H9 (cell line): Measurements from ENCODE around the gene CDH13. TPM values are rescaled to one million over a fixed set of nuclear protein-coding genes. Genes with fewer than 3 reads are reported as not detected.

Experiments
- DNase-seq: peaks from one replicate; pipeline ENCODE4 v3.0.0-alpha.2; 2017
- H2AFZ ChIP-seq: one replicate; pipeline ENCODE4 v1.6.1; 2013; ENCODE audit warnings: mild to moderate bottlenecking, low read length, control low read depth, moderate library complexity
- H2AK5ac ChIP-seq: 2 replicates; pipeline ENCODE4 v1.6.1; 2013; ENCODE audit warnings: low read length, control low read depth, mixed read lengths; ENCODE audit not compliant: insufficient read length
- H2BK120ac ChIP-seq: one replicate; pipeline ENCODE4 v1.6.1; 2013; ENCODE audit warnings: low read depth, mild to moderate bottlenecking, low read length, control low read depth, inconsistent platforms; ENCODE audit not compliant: poor library complexity, severe bottlenecking
- H2BK12ac ChIP-seq: 2 replicates; pipeline ENCODE4 v1.6.1; 2013; ENCODE audit warnings: low read length, control low read depth, mixed read lengths, low read depth; ENCODE audit not compliant: insufficient read length
- H2BK15ac ChIP-seq: 2 replicates; pipeline ENCODE4 v1.6.1; 2013; ENCODE audit warnings: low read depth, low read length, control low read depth
- H2BK20ac ChIP-seq: one replicate; pipeline ENCODE4 v1.6.1; 2013; ENCODE audit warnings: low read depth, mild to moderate bottlenecking, low read length, control low read depth, inconsistent platforms; ENCODE audit not compliant: poor library complexity, severe bottlenecking
- H2BK5ac ChIP-seq: 2 replicates; pipeline ENCODE4 v1.6.1; 2013; ENCODE audit warnings: low read length, control low read depth, mixed read lengths; ENCODE audit not compliant: insufficient read length
- H3K14ac ChIP-seq: 2 replicates; pipeline ENCODE4 v1.6.1; 2013; ENCODE audit warnings: low read length, control low read depth; ENCODE audit not compliant: insufficient read depth
- H3K18ac ChIP-seq: 2 replicates; pipeline ENCODE4 v1.6.1; 2013; ENCODE audit warnings: low read depth, mild to moderate bottlenecking, mixed read lengths, low read length, control low read depth; ENCODE audit not compliant: insufficient read length
- H3K23ac ChIP-seq: 2 replicates; pipeline ENCODE4 v1.6.1; 2013; ENCODE audit warnings: low read length, control low read depth, mixed read lengths, low read depth; ENCODE audit not compliant: insufficient read length
- H3K23me2 ChIP-seq: 2 replicates; pipeline ENCODE4 v1.6.1; 2013; ENCODE audit warnings: low read depth, mild to moderate bottlenecking, mixed read lengths, low read length, control low read depth; ENCODE audit not compliant: insufficient read length, poor library complexity, severe bottlenecking
- H3K27ac ChIP-seq: 2 replicates; pipeline ENCODE4 v1.5.1; 2013; ENCODE audit warnings: low read length, control low read depth, mixed read lengths, low read depth; ENCODE audit not compliant: insufficient read length
- H3K27me3 ChIP-seq: 2 replicates; pipeline ENCODE4 v1.6.1; 2013; ENCODE audit warnings: low read length, control low read depth, inconsistent platforms; ENCODE audit not compliant: insufficient read depth
- H3K4ac ChIP-seq: 2 replicates; pipeline ENCODE4 v1.6.1; 2013; ENCODE audit warnings: low read depth, mild to moderate bottlenecking, control low read depth, inconsistent platforms, low read length, moderate library complexity
- H3K4me1 ChIP-seq: 2 replicates; pipeline ENCODE4 v1.6.1; 2013; ENCODE audit warnings: low read length, control low read depth, inconsistent platforms; ENCODE audit not compliant: insufficient read depth
- H3K4me2 ChIP-seq: 2 replicates; pipeline ENCODE4 v1.6.1; 2013; ENCODE audit warnings: low read length, control low read depth, mixed read lengths; ENCODE audit not compliant: insufficient read length, insufficient read depth
- H3K56ac ChIP-seq: 2 replicates; pipeline ENCODE4 v1.6.1; 2013; ENCODE audit warnings: low read depth, mild to moderate bottlenecking, mixed read lengths, low read length, control low read depth; ENCODE audit not compliant: insufficient read length
- H3K79me1 ChIP-seq: 2 replicates; pipeline ENCODE4 v1.6.1; 2013; ENCODE audit warnings: low read depth, mild to moderate bottlenecking, moderate library complexity, low read length, control low read depth, inconsistent platforms; ENCODE audit not compliant: insufficient read depth, poor library complexity, severe bottlenecking
- H3K79me2 ChIP-seq: 2 replicates; pipeline ENCODE4 v1.6.1; 2013; ENCODE audit warnings: low read length, control low read depth, inconsistent platforms; ENCODE audit not compliant: insufficient read depth
- H3K9ac ChIP-seq: 2 replicates; pipeline ENCODE4 v1.6.1; 2013; ENCODE audit warnings: low read length, control low read depth, mixed read lengths; ENCODE audit not compliant: insufficient read length; ENCODE audit errors: extremely low read depth
- H3K9me3 ChIP-seq: one replicate; pipeline ENCODE4 v1.6.1; 2013; ENCODE audit warnings: low read depth, low read length, inconsistent platforms; ENCODE audit not compliant: control insufficient read depth
- H3T11ph ChIP-seq: one replicate; pipeline ENCODE4 v1.6.1; 2013; ENCODE audit warnings: mild to moderate bottlenecking, low read length, control low read depth, inconsistent platforms
- H4K20me1 ChIP-seq: one replicate; pipeline ENCODE4 v1.6.1; 2013; ENCODE audit not compliant: control insufficient read depth, insufficient read length, insufficient read depth
- H4K5ac ChIP-seq: 2 replicates; pipeline ENCODE4 v1.6.1; 2013; ENCODE audit warnings: low read depth, mild to moderate bottlenecking, mixed read lengths, low read length, control low read depth; ENCODE audit not compliant: insufficient read length
- H4K8ac ChIP-seq: replicated peaks from 2 replicates; pipeline ENCODE4 v1.6.1; 2013; ENCODE audit warnings: low read length, control low read depth, mixed read lengths, low read depth; ENCODE audit not compliant: insufficient read length
- H4K91ac ChIP-seq: 2 replicates; pipeline ENCODE4 v1.6.1; 2013; ENCODE audit warnings: low read depth, mild to moderate bottlenecking, moderate library complexity, mixed read lengths, low read length, control low read depth; ENCODE audit not compliant: insufficient read length
- H3K27ac Mint-ChIP-seq, 3 experiments: 2 replicates in 2 of 3; 3 replicates in 1 of 3; pipeline ENCODE4 v1.8.0; 2020 to 2021; ENCODE audit warnings: mixed read lengths in 3 of 3, mild to moderate bottlenecking in 1 of 3, moderate library complexity in 1 of 3
- H3K27me3 Mint-ChIP-seq: 2 replicates; pipeline ENCODE4 v1.8.0; 2021; ENCODE audit warnings: low read depth, mild to moderate bottlenecking, moderate library complexity, mixed read lengths
- H3K36me3 Mint-ChIP-seq, 3 experiments: 2 replicates in 2 of 3; 3 replicates in 1 of 3; pipeline ENCODE4 v1.8.0; 2020 to 2021; ENCODE audit warnings: low read depth in 3 of 3, mixed read lengths in 3 of 3; ENCODE audit not compliant: insufficient read depth in 1 of 3
- H3K4me1 Mint-ChIP-seq, 2 experiments: 2 replicates each; pipeline ENCODE4 v1.8.0; 2020; ENCODE audit warnings: mixed read lengths in 2 of 2
- H3K4me3 Mint-ChIP-seq, 2 experiments: 2 replicates in 1 of 2; 3 replicates in 1 of 2; pipeline ENCODE4 v1.8.0; 2020 to 2021; ENCODE audit warnings: mild to moderate bottlenecking in 2 of 2, mixed read lengths in 2 of 2, moderate library complexity in 1 of 2
- H3K9me3 Mint-ChIP-seq, 2 experiments: 2 replicates in 1 of 2; 3 replicates in 1 of 2; pipeline ENCODE4 v1.8.0; 2020; ENCODE audit warnings: mild to moderate bottlenecking in 2 of 2, mixed read lengths in 2 of 2, moderate library complexity in 1 of 2
- WGBS: extraction: QIAGEN DNeasy Blood & Tissue Kit; methylation state at CpG from one replicate; pipeline ENCODE4 v1.1.7; 2013; ENCODE audit warnings: missing lambda C conversion rate, low lambda C conversion rate, mixed read lengths; ENCODE audit not compliant: insufficient read length; ENCODE audit errors: extremely low coverage; 5-methylcytosine and 5-hydroxymethylcytosine counted together
- total RNA-seq: library from RNA; stranded (reverse); gene quantifications from 2 replicates; pipeline ENCODE4 v1.2.1, GENCODE V29; 2021
- TF ChIP-seq, protein P1 (sequence below): fragments of 200-600 bp; sonication (generic); conservative IDR thresholded peaks from 3 replicates; pipeline ENCODE4 v1.8.0; 2021; ENCODE audit warnings: antibody characterized with exemption, mild to moderate bottlenecking

The CDH13 gene
- total RNA-seq, 1 experiment from 2014 or later = 1.5 TPM

DNA sequence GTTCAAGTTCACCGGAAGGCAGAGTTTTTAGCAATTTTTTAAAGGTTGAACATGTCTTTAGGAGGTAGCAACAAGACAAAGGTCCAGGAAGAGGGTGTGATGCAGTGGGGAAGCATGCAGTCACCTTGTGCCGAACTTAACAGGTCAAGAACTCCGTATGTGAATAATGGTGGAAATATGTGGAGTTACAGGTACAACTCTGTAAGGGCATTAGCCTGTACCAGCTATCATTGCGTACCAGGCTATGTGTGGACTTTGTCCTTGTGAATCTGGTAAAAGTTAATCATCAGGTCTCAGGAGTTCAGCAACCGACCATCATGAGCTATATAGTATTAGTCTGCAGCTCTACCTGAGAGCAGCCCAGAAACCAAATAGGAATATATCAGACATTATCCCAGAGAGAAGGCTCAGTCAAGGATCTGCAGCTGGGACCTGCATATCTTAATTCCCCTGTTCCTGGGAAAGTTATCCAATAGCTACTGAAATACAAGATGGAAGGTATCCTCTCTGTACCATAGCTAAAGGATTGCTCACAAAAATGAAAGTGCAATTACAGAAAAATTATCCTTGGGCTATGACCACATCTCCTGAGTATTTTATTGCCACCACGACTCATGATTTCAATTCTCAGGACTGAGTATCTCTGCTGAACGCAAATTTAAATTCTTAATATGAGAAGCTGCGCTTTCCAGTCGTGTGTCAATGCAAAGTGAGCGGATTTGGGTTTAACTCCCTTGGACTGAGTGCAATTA lies 469.3 kb downstream of the CDH13 start:
- H3T11ph ChIP-seq = no peak overlapping the region
- no peak overlapping the region for H2AFZ ChIP-seq
- no peak overlapping the region for H2BK15ac ChIP-seq
- H3K23ac ChIP-seq = no peak overlapping the region
- H2BK5ac ChIP-seq = no peak overlapping the region
- no peaks in the 10 kb centered on the region for H3K9me3 ChIP-seq
- no CpG with 5 or more reads among the region's 10 CpGs for WGBS
- H2BK20ac ChIP-seq = no peak overlapping the region
- H3K27me3 Mint-ChIP-seq = peaks cover under 1% of the 10 kb centered on the region; the same call in 1 of the 2 replicates
- H3K27me3 ChIP-seq = no peaks in the 10 kb centered on the region
- H3K9ac ChIP-seq = no peak overlapping the region
- H3K23me2 ChIP-seq = no peaks in the 10 kb centered on the region
- no peaks in the 10 kb centered on the region for H3K79me1 ChIP-seq
- H3K27ac Mint-ChIP-seq = no peak overlapping the region
- peaks cover 12 to 13% of the 10 kb centered on the region in 2 experiments for H3K9me3 Mint-ChIP-seq
- H3K4me2 ChIP-seq = no peak overlapping the region
- no peak overlapping the region for H4K91ac ChIP-seq
- H3K14ac ChIP-seq = no peak overlapping the region
- no peak overlapping the region for H2BK120ac ChIP-seq
- H3K4me1 ChIP-seq = no peaks in the 10 kb centered on the region
- TF ChIP-seq, protein P1, sequence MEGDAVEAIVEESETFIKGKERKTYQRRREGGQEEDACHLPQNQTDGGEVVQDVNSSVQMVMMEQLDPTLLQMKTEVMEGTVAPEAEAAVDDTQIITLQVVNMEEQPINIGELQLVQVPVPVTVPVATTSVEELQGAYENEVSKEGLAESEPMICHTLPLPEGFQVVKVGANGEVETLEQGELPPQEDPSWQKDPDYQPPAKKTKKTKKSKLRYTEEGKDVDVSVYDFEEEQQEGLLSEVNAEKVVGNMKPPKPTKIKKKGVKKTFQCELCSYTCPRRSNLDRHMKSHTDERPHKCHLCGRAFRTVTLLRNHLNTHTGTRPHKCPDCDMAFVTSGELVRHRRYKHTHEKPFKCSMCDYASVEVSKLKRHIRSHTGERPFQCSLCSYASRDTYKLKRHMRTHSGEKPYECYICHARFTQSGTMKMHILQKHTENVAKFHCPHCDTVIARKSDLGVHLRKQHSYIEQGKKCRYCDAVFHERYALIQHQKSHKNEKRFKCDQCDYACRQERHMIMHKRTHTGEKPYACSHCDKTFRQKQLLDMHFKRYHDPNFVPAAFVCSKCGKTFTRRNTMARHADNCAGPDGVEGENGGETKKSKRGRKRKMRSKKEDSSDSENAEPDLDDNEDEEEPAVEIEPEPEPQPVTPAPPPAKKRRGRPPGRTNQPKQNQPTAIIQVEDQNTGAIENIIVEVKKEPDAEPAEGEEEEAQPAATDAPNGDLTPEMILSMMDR = no peak
- no peak overlapping the region for H3K4me3 Mint-ChIP-seq
- no peak overlapping the region for H2AK5ac ChIP-seq
- no peak overlapping the region for H3K27ac ChIP-seq
- H4K20me1 ChIP-seq = no peaks in the 10 kb centered on the region
- H2BK12ac ChIP-seq = no peak overlapping the region
- no peak overlapping the region for H3K18ac ChIP-seq
- no peak overlapping the region for H3K4ac ChIP-seq
- H3K4me1 Mint-ChIP-seq = no peaks in the 10 kb centered on the region
- H4K8ac ChIP-seq = no peak overlapping the region
- DNase-seq = no peak
- H3K56ac ChIP-seq = no peak overlapping the region
- peaks cover 0 to 10% (median 6%) of the 10 kb centered on the region in 3 experiments; a peak in 6 of 7 replicates for H3K36me3 Mint-ChIP-seq
- no peak overlapping the region for H4K5ac ChIP-seq
- no peaks in the 10 kb centered on the region for H3K79me2 ChIP-seq
